ENCODE measurements around the gene NCKIPSD. TPM values are rescaled to one million over a fixed set of nuclear protein-coding genes. Genes with fewer than 3 reads are reported as not detected.

The NCKIPSD gene
- total and polyA plus RNA-seq, 7 donors: 5.9 to 8.6 (median 6.5) TPM

DNA sequence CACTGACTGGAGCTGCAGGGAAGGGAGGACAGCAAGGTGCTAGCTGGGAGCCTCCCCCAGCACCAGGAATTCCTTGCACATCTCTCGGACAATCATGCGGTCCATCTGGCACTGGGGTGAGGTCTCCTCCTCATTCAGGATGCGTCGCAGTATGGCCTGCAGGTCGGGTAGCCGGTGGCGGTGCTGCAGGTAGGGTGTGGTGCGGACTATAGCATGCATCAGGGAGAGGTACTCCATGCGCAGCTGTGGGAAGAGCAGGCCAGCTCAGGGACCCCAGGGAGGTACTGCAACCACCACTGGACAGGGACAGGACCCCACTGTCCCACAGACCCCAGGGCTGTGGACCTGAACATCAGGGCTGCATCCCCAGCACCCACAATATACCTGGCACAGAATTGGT, 11.2 kb downstream of the NCKIPSD start:
- no peak for ATAC-seq
- Histone ChIP-seq H3K27ac (no peak overlapping the region), H3K27me3 (ENCODE audit: insufficient read depth in 3 of 3, low read length in 2 of 3) (no peaks in the 10 kb centered on the region), H3K9me3 (no peaks in the 10 kb centered on the region), H3K4me1 (no peaks in the 10 kb centered on the region), H3K36me3 (ENCODE audit: insufficient read depth in 1 of 2, low read depth in 1 of 2) (peaks cover 0 to 52% of the 10 kb centered on the region in 2 donors), H3K4me3 (no peak overlapping the region)
- DNase-seq: peak in 1 of 2 donors; percentile 39
- WGBS, 3 donors: 88 to 91% (median 90%) methylated on average over 9 of the region's 9 CpGs
- intact Hi-C loops (cut with DNase I): no loop called here
- TF ChIP-seq, protein P1, sequence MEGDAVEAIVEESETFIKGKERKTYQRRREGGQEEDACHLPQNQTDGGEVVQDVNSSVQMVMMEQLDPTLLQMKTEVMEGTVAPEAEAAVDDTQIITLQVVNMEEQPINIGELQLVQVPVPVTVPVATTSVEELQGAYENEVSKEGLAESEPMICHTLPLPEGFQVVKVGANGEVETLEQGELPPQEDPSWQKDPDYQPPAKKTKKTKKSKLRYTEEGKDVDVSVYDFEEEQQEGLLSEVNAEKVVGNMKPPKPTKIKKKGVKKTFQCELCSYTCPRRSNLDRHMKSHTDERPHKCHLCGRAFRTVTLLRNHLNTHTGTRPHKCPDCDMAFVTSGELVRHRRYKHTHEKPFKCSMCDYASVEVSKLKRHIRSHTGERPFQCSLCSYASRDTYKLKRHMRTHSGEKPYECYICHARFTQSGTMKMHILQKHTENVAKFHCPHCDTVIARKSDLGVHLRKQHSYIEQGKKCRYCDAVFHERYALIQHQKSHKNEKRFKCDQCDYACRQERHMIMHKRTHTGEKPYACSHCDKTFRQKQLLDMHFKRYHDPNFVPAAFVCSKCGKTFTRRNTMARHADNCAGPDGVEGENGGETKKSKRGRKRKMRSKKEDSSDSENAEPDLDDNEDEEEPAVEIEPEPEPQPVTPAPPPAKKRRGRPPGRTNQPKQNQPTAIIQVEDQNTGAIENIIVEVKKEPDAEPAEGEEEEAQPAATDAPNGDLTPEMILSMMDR (IDR thresholded peaks at IDR 0.05): no peak

DNA sequence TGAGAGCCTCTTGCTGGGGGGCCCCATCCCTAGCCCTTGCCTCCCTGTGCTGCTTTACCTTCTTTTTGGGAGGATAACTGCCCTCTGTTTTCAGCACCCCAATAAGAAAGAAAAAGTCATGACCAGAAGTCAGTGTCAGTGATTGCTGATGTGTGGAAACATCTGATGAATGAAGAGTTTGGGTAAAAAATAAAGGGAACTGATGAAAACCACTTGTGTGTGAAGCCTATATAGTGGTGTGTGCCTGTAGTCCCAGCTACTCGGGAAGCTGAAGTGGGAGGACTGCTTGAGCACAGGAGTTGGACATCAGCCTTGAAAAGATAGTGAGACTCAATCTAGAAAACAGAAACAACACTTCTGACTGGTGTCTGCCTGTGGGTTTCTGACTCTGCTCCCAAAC, 13.2 kb downstream of the NCKIPSD start:
- TF ChIP-seq, protein P1 (IDR thresholded peaks at IDR 0.05): no peak
- no peaks in the 10 kb centered on the region for H3K4me1 ChIP-seq
- no peaks in the 10 kb centered on the region for H3K27me3 ChIP-seq (ENCODE audit: insufficient read depth in 3 of 3, low read length in 2 of 3)
- peaks cover 0 to 33% of the 10 kb centered on the region in 2 donors for H3K36me3 ChIP-seq (ENCODE audit: insufficient read depth in 1 of 2, low read depth in 1 of 2)
- DNase-seq: no peak
- no peak overlapping the region for H3K4me3 ChIP-seq
- 62 to 70% (median 66%) methylated on average over 1 of the region's 1 CpG for WGBS, 3 donors
- intact Hi-C loops (cut with DNase I): no loop called here
- H3K27ac ChIP-seq: no peak overlapping the region
- no peaks in the 10 kb centered on the region for H3K9me3 ChIP-seq
- ATAC-seq: no peak

DNA sequence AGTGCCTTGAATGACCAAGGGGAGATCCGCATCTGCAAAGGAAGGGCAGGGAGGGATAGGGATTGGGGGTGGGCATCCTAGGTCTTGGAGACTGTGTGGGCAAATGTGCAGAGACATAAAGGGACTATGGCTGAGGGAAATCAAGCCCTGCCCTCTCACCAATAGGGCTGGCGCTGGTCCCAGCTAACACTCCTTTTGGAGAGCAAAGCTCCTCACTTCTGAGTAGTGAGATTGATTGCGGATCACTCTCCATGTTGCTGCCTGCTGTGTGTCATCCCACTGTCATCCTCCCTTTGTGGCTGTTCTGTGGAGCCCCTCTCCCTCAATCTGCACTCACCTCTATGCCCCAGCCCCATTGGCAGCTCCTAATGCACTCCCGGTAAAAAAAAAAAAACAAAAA, 20.8 kb downstream of the NCKIPSD start:
- 81 to 85% (median 84%) methylated on average over 3 to 4 of the region's 4 CpGs for WGBS, 3 donors
- ATAC-seq: no peak
- TF ChIP-seq, protein P1 (IDR thresholded peaks at IDR 0.05): no peak

DNA sequence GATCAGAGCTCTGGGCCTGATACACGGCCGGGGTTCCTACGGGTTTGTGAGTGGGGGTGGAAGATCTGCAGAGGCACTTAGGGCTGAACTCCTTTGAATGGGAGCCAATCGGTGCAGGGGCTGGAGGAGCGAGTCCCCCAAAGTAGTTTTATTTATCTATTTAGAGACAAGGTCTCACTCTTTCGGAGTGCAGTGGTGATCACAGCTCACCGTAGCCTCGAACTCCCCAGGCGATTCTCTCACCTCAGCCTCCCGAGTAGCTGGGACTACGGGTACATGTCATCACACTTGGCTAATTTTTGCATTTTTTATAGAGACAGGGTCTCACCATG, 21.4 kb downstream of the NCKIPSD start:
- 52 to 56% (median 52%) methylated on average over 11 of the region's 11 CpGs for WGBS, 3 donors
- Histone ChIP-seq H3K4me3 (peak overlapping the region; percentile 63), H3K27me3 (ENCODE audit: insufficient read depth in 3 of 3, low read length in 2 of 3) (peaks cover 0 to 47% (median 20%) of the 10 kb centered on the region in 3 donors), H3K4me1 (peaks cover 19% of the 10 kb centered on the region), H3K9me3 (no peaks in the 10 kb centered on the region), H3K27ac (no peak overlapping the region), H3K36me3 (ENCODE audit: insufficient read depth in 1 of 2, low read depth in 1 of 2) (no peaks in the 10 kb centered on the region)
- TF ChIP-seq, protein P1 (IDR thresholded peaks at IDR 0.05): peak; percentile 3
- intact Hi-C loops (cut with DNase I): no loop called here
- DNase-seq: no peak
- no peak for ATAC-seq

More for the DNA sequence above, 20.8 kb downstream of the NCKIPSD start:
- peaks cover 19% of the 10 kb centered on the region for H3K4me1 ChIP-seq
- no peak for DNase-seq
- H3K4me3 ChIP-seq: no peak overlapping the region
- no peaks in the 10 kb centered on the region for H3K36me3 ChIP-seq (ENCODE audit: insufficient read depth in 1 of 2, low read depth in 1 of 2)
- intact Hi-C loops (cut with DNase I): no loop called here
- H3K27me3 ChIP-seq (ENCODE audit: insufficient read depth in 3 of 3, low read length in 2 of 3): peaks cover 0 to 45% (median 20%) of the 10 kb centered on the region in 3 donors
- no peaks in the 10 kb centered on the region for H3K9me3 ChIP-seq
- H3K27ac ChIP-seq: no peak overlapping the region
